HG02588 (cell line): ENCODE data around the gene DAAM1.
A peak's percentile ranks its signal among the peaks of the same experiment; 100 is the strongest.

Experiments used
- ATAC-seq: cut with Tn5 transposase; IDR thresholded peaks from one replicate; pipeline ENCODE4 v1.9.1; 2021; ENCODE audit warnings: mild to moderate bottlenecking, moderate library complexity; ENCODE audit not compliant: unreplicated experiment

The DAAM1 gene

GRCh38 chr14:59356312-59356711 lies 167.8 kb downstream of the DAAM1 start:
- ATAC-seq: peak; percentile 21

- peak; percentile 75 for ATAC-seq
Observed at GRCh38 chr14:59356767-59357166, 168.3 kb downstream of the DAAM1 start.

GRCh38 chr14:59358102-59358501 lies 169.6 kb downstream of the DAAM1 start:
- no peak for ATAC-seq

GRCh38 chr14:59358784-59359183 lies 170.3 kb downstream of the DAAM1 start:
- no peak for ATAC-seq

GRCh38 chr14:59359431-59360124 lies 171.1 kb downstream of the DAAM1 start:
- no peak for ATAC-seq

GRCh38 chr14:59360233-59360632 lies 171.8 kb downstream of the DAAM1 start:
- ATAC-seq: no peak

GRCh38 chr14:59360923-59361794 lies 172.7 kb downstream of the DAAM1 start:
- ATAC-seq: no peak

GRCh38 chr14:59362513-59362912 lies 174.0 kb downstream of the DAAM1 start:
- ATAC-seq: no peak

GRCh38 chr14:59363531-59364226 lies 175.2 kb downstream of the DAAM1 start:
- ATAC-seq: no peak

- no peak for ATAC-seq
Observed at GRCh38 chr14:59370158-59370742, 181.8 kb downstream of the DAAM1 start.

GRCh38 chr14:59371771-59372170 lies 183.3 kb downstream of the DAAM1 start:
- ATAC-seq: no peak

- no peak for ATAC-seq
Observed at GRCh38 chr14:59374048-59374447, 185.6 kb downstream of the DAAM1 start.

GRCh38 chr14:59376686-59377085 lies 188.2 kb downstream of the DAAM1 start:
- no peak for ATAC-seq

- ATAC-seq: no peak
Observed at GRCh38 chr14:59377491-59377890, 189.0 kb downstream of the DAAM1 start.

- no peak for ATAC-seq
Observed at GRCh38 chr14:59377991-59378601, 189.6 kb downstream of the DAAM1 start.

GRCh38 chr14:59389936-59390335 lies 201.5 kb downstream of the DAAM1 start:
- ATAC-seq: no peak

- no peak for ATAC-seq
Observed at GRCh38 chr14:59391388-59391787, 202.9 kb downstream of the DAAM1 start.

- ATAC-seq: no peak
Observed at GRCh38 chr14:59394268-59394667, 205.8 kb downstream of the DAAM1 start.

GRCh38 chr14:59395672-59396071 lies 207.2 kb downstream of the DAAM1 start:
- no peak for ATAC-seq

- no peak for ATAC-seq
Observed at GRCh38 chr14:59398841-59399240, 210.4 kb downstream of the DAAM1 start.
